Choroid plexus epithelial cell (primary cell): ENCODE results near the gene CCNL2.

Experiments
- DNase-seq: peaks from one replicate; pipeline ENCODE4 v3.0.0-alpha.2; 2010; ENCODE audit warnings: low read depth
- H3K4me3 ChIP-seq: 2 replicates; pipeline ENCODE4 v1.5.1; 2011; ENCODE audit warnings: low read depth, mild to moderate bottlenecking, control low read depth, low read length, moderate library complexity
- TF ChIP-seq, protein P1 (sequence below): conservative IDR thresholded peaks from 2 replicates; pipeline ENCODE4 v1.5.1; 2011; ENCODE audit warnings: low read depth, mild to moderate bottlenecking, control low read depth, inconsistent platforms, low read length, moderate library complexity

Gene CCNL2

DNA sequence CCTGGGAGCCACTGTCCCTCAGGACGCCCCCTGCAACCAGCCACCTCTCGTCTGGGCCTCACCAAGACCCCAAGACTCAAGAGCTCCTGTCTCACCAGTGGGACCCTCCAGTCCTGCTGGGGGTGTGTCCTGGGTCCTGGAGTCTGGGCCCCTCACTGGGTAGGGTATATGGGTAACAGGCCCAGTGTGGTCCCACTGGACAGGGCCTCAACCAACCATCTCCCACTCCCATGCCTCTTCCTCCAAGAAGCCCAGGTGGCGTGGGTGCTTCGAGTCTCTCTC is 35.6 kb upstream of the CCNL2 start:
- no peak overlapping the region for H3K4me3 ChIP-seq
- no peak for DNase-seq
- TF ChIP-seq, protein P1, sequence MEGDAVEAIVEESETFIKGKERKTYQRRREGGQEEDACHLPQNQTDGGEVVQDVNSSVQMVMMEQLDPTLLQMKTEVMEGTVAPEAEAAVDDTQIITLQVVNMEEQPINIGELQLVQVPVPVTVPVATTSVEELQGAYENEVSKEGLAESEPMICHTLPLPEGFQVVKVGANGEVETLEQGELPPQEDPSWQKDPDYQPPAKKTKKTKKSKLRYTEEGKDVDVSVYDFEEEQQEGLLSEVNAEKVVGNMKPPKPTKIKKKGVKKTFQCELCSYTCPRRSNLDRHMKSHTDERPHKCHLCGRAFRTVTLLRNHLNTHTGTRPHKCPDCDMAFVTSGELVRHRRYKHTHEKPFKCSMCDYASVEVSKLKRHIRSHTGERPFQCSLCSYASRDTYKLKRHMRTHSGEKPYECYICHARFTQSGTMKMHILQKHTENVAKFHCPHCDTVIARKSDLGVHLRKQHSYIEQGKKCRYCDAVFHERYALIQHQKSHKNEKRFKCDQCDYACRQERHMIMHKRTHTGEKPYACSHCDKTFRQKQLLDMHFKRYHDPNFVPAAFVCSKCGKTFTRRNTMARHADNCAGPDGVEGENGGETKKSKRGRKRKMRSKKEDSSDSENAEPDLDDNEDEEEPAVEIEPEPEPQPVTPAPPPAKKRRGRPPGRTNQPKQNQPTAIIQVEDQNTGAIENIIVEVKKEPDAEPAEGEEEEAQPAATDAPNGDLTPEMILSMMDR, result no peak

DNA sequence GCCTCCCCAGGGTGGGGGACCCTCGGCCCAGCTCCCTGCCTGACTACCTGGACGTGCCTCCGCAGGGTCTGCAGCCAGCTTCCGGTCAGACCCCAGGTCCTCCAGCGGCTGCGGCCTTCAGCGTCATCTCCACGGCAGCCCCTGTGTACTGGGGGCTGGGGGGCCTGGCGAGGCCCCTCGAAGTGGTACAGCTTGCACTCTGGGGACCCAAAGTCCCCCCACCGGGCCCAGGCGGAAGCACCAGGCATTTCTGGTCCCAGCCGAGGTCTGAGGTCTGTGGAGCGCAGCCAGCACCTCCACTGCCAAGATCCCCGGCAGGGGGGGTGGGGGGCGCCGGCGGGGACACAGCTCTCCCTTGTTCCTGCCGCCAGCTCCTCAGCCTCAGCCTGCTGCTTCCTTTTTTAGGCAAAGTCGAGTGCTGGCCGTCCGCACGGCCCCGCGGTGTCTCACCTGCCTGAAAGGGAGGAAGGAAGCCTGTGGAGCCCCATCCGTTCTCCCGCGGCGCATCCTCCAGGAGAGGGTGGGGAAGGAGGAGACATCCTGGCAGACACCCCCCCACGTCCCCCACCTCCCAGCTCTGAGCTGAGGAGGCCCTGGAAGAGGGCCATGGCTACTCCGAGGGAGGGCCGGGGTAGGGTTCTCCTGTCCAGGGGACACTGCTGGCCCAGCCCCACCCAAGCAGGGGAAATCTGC is 35.1 kb upstream of the CCNL2 start:
- peak; percentile 26 for DNase-seq
- TF ChIP-seq, protein P1, result no peak

DNA sequence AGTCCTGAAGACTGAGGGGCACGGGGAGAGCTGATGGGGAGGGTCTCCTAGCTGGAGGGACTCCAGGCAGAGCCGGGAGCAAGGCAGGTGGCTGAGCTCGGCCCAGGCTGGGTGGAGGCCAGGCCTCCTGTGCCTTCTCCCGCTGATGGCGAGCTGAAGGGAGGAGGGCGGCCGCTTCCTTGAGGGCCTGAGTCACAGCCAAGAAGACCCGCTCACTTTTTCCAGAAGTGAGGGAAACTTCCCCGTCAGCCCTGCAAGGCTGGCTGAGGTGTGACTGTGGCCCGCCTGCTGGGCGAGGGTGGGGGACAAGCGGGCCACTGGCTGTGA is 34.6 kb upstream of the CCNL2 start:
- DNase-seq, result peak; percentile 62
- H3K4me3 ChIP-seq, result no peak overlapping the region
- TF ChIP-seq, protein P1, result no peak

More for the DNA sequence above, 35.1 kb upstream of the CCNL2 start:
- H3K4me3 ChIP-seq, result no peak overlapping the region

DNA sequence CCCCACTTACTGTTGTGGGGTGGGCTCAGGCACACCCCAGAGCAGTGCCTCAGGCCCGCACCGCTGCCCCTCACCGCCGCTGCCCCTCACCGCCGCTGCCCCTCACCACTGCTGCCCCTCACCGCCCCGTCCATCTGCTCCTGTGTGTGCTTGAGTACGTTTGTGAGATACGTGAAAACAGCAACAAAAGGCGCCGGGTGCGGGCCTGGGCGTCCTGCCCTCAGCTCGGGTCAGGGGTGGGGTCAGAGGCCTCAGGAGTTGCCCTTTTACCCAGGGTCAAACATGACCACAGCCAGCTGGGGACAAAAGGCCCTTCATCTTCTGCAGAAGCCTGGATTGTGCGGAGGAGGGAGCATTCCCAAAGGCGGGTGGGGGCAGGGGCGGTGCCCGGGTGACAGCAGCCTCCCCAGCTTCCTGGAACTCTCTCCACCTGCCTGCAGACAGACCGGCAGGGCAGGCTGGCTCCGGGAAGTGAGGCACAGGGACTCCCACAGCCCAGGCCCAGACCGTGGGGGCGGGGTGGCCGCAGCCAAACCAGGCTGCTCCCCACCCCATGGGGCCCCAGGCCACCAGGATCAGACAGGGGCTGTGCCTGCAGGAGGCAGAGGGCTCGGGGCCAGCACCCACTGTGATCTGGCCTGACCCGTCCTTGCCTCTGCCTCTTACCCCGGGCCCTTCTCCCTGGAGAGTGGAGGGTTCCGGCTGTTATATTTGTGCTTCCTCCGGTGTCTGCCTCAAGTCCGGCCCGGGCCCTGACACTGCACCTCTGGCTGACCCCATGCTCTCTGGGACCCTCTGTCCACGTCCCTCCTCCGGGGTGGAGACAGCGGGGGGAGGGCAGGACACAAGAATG is 34.0 kb upstream of the CCNL2 start:
- TF ChIP-seq, protein P1, result no peak
- H3K4me3 ChIP-seq, result no peak overlapping the region
- DNase-seq, result no peak

DNA sequence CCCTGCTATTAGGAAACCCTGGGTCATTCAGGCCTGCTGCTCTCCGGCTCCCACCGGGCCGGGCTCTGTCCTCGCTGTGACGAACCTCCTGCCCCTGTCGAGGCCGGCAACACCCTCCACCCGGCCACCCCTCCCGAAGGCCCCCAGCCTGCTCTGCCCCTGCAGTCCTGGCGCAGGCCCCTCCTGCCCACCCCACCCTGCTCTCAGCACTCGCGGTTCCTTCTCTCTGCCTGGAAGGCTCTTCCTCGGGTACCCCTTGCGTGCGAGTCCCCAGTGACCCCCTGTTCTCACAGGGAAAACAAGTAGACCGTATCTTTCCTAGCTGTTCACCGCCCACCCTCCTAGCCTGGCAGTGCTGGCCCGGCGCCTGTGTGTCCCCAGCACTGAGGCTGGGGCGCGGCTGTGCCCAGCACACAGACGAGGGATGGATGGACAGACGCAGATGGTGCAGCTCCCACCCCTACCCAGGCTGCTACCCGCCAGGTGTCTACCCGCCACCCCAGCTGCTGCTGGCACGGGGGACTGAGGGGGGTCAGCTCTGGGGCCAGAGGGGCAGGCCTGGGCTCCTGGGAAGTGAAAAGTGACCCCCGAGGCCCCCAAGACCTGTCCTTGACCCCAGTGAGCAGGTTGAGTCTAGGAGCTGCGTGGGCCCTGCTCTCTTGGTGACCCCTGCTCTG is 33.3 kb upstream of the CCNL2 start:
- DNase-seq, result no peak
- H3K4me3 ChIP-seq, result no peak overlapping the region
- TF ChIP-seq, protein P1, result no peak

DNA sequence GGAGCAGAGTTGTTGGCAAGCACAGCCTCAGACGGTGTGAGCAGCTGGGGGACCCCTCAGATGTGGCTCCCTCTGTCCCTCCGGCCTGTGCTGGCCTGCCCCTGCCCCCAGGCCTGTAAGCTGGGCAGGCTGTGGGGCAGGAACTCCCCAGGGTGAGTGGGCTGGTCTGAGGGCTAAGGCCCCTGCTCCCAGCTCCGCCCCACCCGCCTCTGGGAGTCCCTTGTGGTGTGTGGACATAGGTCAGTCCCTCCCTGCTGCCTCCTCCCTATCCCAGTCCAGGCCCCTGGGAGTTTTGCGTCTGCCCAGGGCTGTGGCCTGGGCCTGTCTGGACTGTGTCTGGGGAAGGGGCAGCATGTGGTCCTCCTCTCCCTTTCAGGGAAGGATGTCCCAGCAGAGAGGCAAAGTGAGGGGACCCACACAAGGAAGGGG is 32.7 kb upstream of the CCNL2 start:
- no peak overlapping the region for H3K4me3 ChIP-seq
- DNase-seq, result peak; percentile 29
- TF ChIP-seq, protein P1, result no peak
